Hepatocyte (in vitro differentiated cells): ENCODE data around the gene IL17RB.

Experiments
- CTCF ChIP-seq: fragments of 200-600 bp; sonication (generic); IDR thresholded peaks from 2 replicates; pipeline ENCODE4 v1.5.1; 2016; ENCODE audit warnings: antibody characterized with exemption, mild to moderate bottlenecking; ENCODE audit not compliant: poor library complexity
- EZH2 ChIP-seq: fragments of 200-600 bp; sonication (generic); IDR thresholded peaks from 2 replicates; pipeline ENCODE4 v1.6.1; 2016; ENCODE audit warnings: antibody characterized with exemption, mild to moderate bottlenecking, borderline replicate concordance
- EZH2phosphoT487 ChIP-seq: fragments of 200-600 bp; sonication (generic); IDR thresholded peaks from one replicate; pipeline ENCODE4 v1.6.1; 2018; ENCODE audit warnings: antibody characterized with exemption, mild to moderate bottlenecking, low read depth, moderate library complexity; ENCODE audit not compliant: unreplicated experiment, severe bottlenecking

- no peak for TF ChIP-seq EZH2
- TF ChIP-seq CTCF = no peak
- TF ChIP-seq EZH2phosphoT487 = no peak
Measured at GRCh38 chr3:53865732-53866499, 19.5 kb downstream of the IL17RB start.
